Activated T-helper 1 cell treated with anti-CD3 and anti-CD28 coated beads, Interleukin-2, amount 50 U/mL, for 16 hours (primary cell): Measurements from ENCODE around the gene SLC43A3.
A peak's percentile ranks its signal among the peaks of the same experiment; 100 is the strongest.
"Not testable (repeated sequence)": the region's sequence is repeated elsewhere in the genome, so short reads cannot be mapped to it uniquely, and the experiment has no call there.

Experiments used
- DNase-seq, 2 donors: peaks; one replicate each; pipeline ENCODE4 v3.0.0-alpha.2; 2020; ENCODE audit warnings: low read depth in 1 of 2, low spot score in 1 of 2

Gene SLC43A3

GRCh38 chr11:57460022-57460757 lies 33.3 kb upstream of the SLC43A3 start, which contains the start of gene RTN4RL2:
TSS of gene RTN4RL2 (plus strand) at chr11:57460528. CDS start at chr11:57460866, 338 bp downstream.
- DNase-seq = no peak

DNA sequence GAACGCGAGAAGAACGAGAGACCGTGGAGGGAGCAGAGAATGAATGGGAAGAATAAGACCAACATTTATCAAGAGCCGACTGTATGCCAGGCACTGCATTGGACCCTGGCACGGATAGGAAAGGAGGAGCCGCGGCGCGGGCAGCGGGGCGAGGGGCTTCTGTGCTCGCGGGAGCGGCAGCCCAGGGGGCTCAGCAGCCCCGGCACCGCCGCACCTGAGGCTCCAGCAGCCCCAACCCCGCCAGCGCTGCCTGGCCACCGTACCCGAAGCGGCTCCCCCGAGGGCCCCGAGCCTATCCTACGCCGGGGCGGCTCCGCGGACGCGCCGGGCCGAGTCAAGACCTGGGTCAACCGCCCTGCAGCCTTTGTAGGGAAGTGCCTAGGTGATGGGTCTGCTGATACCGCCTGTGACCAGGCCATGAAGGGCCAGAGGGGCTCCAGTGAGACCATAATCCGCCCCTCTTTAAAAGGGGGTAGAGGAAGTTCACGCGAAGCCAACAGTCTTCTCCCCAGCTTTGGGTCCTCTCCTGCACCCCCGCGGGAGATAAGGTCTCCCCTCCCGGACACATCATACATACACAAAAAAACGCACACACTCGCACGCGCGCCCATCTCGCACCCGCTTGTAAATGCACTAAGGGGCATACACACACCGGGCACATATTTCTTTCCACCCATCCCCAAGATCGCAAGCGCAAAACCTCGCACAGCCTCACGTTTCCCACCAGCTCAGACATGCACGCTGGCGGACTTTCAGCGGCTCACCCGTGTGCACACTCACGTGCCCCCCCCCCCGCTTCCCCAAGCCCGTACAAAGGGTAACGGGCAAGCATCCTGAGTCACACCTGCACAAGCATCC lies 32.5 kb upstream of the SLC43A3 start:
- DNase-seq = no peak

GRCh38 chr11:57458410-57459163 lies 31.7 kb upstream of the SLC43A3 start:
- peak in 1 of 2 donors; percentile 37 for DNase-seq

- no peak for DNase-seq
Measured at GRCh38 chr11:57458060-57458409, 31.1 kb upstream of the SLC43A3 start.

- no peak for DNase-seq
Measured at GRCh38 chr11:57457643-57458023, 30.7 kb upstream of the SLC43A3 start.

DNA sequence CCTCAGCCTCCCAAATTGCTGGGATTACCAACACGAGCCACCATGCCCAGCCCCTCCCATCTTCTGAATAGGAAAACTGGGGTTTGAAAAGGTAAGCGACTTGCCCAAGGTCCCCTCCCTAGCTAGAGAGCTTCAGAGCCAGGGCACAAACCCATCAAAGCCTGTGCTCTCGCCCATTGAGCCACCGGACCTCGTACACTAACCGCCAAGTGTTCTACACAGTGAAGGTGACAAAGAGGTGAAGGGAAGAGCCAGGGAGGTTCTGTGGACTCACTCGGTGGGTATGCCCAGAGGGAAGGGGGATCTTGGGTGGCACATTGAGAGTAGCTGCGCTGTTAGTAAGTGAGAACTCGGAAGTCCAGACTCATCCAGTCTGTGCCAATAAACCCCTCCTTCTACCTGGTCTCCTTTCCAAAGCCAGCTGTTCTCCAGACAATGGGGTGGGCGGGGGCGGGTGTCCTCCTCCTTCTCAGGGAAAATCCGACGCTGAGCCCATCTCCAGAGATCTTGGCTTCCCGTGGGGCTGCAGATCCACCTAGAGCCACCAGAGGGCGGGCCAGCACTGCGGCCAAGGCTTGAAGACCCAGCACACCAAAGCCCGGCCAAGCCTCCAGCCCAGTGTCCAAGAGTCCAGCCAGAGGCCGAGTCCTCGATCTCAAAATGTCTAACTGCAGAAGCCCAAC lies 30.2 kb upstream of the SLC43A3 start:
- DNase-seq = peak; percentile 53 to 60

DNA sequence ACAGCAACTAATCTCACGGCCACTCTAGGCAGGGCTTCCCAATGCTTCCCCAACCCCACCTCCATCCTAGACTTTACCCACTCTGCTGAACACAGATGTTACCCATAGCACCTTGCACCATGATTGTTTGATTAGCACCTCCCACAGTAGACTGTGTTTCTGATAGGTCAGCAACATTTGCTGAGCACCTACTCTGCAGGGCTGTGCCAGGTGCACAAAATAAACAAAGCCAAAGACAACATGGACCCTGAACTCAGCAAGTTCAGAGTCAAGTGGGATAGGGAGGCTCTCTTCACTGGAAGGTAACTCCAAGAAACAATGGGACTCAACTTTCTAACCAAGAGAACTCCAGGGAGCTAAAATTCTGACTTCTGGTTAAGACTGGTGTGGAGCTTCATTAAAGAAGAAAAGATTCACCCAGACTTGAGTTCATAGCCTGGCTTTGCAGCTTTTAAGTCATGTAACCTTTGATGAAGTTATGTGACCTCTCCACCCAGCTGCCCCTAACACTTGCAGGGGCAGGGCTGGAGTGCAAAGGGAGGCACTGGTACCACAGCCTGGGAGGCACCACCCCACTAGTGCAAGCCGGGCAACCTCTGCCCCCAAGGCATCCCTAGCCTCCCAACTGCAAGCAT lies 26.7 kb upstream of the SLC43A3 start:
- no peak for DNase-seq

- DNase-seq = no peak
Measured at GRCh38 chr11:57446055-57446454, 19.1 kb upstream of the SLC43A3 start.

DNA sequence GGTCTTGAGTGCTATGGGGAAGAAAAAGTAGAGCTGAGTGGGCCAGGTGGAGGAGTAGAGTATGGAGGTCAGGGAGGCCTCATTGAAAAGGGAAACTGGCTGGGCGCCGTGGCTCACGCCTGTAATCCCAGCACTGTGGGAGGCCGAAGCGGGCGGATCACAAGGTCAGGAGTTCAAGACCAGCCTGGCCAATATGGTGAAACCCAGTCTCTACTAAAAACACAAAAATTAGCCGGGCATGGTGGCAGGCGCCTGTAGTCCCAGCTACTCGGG lies 18.1 kb upstream of the SLC43A3 start:
- DNase-seq = not testable (repeated sequence)

- DNase-seq = no peak
Measured at GRCh38 chr11:57444362-57445121, 17.6 kb upstream of the SLC43A3 start.

DNA sequence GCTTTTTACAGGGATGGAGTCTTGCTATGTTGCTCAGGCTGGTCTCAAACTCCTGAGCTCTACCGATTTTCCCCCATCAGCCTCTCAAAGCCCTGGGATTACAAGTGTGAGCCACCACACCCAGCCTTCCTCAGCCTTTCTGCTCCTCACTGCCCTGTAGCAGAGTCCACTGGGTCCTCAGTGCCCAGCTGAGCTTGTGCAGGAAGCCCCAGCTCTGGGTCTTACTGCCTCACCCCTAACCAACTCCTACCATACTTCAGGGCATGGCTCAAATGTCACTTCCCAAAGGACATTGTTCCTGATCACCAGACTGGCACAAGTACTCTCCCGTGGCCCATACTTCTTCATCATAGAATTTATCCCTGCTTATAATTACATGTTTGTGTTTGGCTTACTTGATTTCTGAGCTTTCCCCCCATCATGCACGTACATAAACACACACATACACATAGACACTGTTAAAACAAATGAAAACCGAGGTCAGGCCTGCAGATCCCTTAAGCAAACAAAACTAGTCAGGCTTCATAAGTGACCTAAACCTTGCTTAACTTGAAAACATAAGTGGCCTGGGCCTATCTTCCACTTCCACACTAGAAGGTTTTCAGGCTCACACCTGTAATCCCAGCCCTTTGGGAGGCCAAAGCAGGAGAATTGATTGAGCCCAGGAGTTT lies 14.0 kb upstream of the SLC43A3 start:
- DNase-seq = no peak

DNA sequence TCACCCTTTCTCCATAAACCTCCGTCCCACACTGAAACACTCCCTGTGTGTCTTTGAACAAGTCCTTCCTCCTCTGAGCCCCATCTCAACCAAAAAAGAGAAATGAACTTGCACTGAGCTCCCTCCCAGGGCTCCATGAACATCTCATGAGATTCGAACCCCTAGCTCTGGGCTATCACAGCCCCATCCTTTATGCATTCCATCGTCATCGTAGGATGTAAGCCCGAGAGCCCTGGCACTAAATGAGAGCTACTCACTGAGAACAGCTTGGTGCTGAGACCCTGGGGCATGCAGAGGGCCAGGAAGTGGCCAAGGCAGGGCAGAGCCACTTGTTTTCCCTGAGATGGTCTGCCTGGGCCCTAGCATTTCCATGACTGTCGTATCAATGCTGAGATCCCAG lies 12.9 kb upstream of the SLC43A3 start:
- DNase-seq = no peak

DNA sequence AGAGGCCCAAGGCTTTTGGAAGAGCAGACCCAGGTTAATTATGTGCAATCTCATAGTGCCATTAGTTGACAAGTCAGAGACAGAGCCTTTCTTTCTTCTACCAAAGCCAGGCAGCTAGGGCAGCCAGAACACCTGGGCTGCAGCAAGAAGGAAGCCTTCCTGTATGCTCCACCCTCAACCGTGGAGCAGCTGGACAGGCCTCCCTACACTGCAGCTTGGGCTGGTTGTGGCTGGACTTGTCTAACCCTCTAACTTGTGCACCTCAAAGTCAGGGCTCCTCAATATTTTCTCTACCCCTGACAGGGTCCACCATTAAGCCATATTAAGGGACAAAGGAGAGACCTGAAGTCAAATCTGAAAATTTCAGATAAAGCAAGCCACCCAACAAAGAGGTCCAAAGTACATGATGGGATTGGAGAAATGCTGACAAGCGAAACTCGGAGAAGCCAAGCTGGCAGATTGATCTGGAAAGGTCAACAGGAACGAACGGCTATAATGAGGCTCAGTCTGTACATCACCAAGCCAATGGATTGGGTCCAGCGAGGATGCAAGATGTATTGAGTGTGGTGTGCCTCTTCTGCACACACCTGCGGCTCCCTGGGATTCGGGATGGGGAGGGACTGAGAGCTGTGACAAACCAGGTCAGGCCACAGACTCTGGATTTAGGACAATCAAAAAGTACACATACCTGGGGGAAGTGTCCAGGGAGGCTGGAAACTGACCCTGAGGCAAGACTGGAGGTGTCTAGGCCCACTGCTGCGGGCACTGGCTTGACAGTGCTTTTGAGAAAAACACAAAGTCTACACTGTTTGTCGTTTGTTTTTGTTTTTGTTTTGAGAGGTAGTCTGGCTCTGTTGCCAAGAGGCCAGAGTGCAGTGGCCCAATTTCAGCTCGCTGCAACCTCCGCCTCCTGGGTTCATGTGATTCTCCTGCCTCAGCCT lies 11.7 kb upstream of the SLC43A3 start:
- no peak for DNase-seq

GRCh38 chr11:57436031-57436430 lies 9.1 kb upstream of the SLC43A3 start:
- DNase-seq = no peak

DNA sequence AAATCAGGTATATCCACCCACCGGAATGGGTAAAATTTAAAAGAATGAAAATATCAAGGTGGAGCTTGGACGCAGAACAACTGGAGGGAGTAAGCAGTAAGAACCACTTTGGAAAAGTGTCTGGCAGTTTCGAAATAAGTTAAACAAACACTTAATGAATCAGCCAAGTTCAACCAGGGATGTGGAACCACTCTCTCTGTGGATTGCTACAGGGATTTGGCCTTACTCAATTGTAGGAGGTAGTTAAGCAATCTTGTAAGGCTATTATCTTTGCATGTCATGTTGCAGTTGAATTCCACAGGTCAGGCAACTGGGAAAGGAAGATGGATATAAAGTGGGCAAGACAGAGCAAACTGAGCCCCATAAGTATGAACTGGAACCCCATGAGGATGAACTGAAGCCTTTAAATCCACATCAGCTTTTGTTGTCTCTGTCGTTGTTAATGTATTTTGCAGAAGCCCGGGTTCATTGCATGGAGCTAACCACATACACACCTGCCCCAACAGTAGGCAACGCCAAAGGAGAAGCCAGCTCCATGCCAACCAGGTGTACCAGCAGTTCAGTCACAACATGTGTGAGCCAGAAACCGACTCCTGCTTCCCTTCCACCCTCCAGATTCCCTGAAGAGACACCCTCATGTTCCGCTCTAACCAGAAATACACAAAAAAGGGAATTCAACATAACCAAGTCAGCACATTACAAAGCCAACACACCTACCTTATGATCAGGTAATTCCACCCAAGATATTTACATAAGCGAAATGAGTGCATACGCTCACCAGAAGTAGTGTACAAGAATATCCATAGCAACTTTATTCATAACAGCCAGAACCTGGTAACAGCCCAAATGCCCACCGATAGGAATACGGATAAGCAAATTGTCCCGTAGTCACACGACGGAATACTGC lies 8.0 kb upstream of the SLC43A3 start:
- no peak for DNase-seq

- DNase-seq = no peak
Measured at GRCh38 chr11:57432714-57433163, 5.8 kb upstream of the SLC43A3 start.

DNA sequence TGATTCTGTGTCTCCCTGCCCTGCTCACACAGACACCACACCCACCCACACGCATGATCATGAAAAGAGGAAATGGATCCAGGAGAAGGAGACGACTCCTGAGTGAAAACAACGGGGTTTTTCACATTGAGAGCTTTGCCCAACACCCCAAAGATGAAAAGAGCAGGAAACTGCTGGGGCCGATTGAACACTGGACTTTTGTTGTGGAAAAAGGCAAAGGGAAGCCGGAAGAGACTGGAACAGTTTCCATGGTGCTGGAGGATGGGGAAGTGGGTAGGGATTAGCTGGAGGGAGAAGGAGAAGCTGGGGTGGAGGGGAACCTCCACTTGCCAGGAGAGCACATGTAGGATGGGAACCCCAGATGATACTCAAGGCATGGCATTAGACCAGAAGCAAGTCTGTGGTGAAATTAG lies 5.2 kb upstream of the SLC43A3 start:
- DNase-seq = no peak
